HG03066 (cell line): Measurements from ENCODE around the gene MICOS13.

ENCODE experiments used
- ATAC-seq: cut with Tn5 transposase; IDR thresholded peaks from one replicate; pipeline ENCODE4 v1.9.1; 2021; ENCODE audit warnings: low read depth; ENCODE audit not compliant: unreplicated experiment

Gene MICOS13

GRCh38 chr19:5632241-5632612 is 48.1 kb downstream of the MICOS13 start:
- no peak for ATAC-seq

GRCh38 chr19:5631567-5632240 is 48.6 kb downstream of the MICOS13 start:
- ATAC-seq = no peak

GRCh38 chr19:5628919-5629481 is 51.3 kb downstream of the MICOS13 start:
- ATAC-seq = no peak

- ATAC-seq = no peak
These were observed 51.9 kb downstream of the MICOS13 start for GRCh38 chr19:5628461-5628860.
